Measurements from ENCODE around the gene ANKRD23.

Gene ANKRD23

GRCh38 chr2:96842600-96842999, 1.2 kb downstream of the ANKRD23 start:
- Histone ChIP-seq H4K8ac (ENCODE audit: low read depth, low read length) (no peak overlapping the region), H3K27me3 (ENCODE audit: control insufficient read depth in 3 of 3, insufficient read depth in 3 of 3, low read depth in 1 of 3, low read length in 3 of 3) (no peaks in the 10 kb centered on the region), H2BK5ac (ENCODE audit: low read length) (no peak overlapping the region), H2BK15ac (ENCODE audit: low read length) (no peak overlapping the region), H4K91ac (ENCODE audit: low read depth, low read length, poor library complexity) (no peak overlapping the region), H3K4ac (ENCODE audit: low read length) (no peak overlapping the region), H2BK120ac (ENCODE audit: low read depth, low read length) (no peak overlapping the region), H2BK12ac (ENCODE audit: low read length) (no peak overlapping the region), H3K14ac (ENCODE audit: low read length) (no peak overlapping the region), H3K79me1 (ENCODE audit: low read depth, low read length) (peaks cover 2% of the 10 kb centered on the region), H3K9ac (ENCODE audit: low read depth, low read length, poor library complexity) (no peak overlapping the region), H2AK5ac (ENCODE audit: low read depth, low read length) (no peak overlapping the region), H3K9me3 (replicated peaks in 1 of 2; ENCODE audit: control insufficient read depth in 2 of 2, insufficient read depth in 1 of 2, low read depth in 1 of 2, low read length in 2 of 2) (no peaks in the 10 kb centered on the region), H3K4me1 (ENCODE audit: control insufficient read depth in 2 of 2, insufficient read depth in 1 of 2, low read depth in 1 of 2, low read length in 2 of 2) (peaks cover 0 to 2% of the 10 kb centered on the region in 2 donors), H3K23ac (ENCODE audit: low read depth, low read length, poor library complexity) (no peak overlapping the region), H3K36me3 (replicated peaks in 1 of 2; ENCODE audit: control insufficient read depth in 2 of 2, insufficient read depth in 2 of 2, low read length in 2 of 2) (peaks cover 14 to 40% of the 10 kb centered on the region in 2 donors), H2AFZ (ENCODE audit: low read length) (no peak overlapping the region), H3K4me2 (ENCODE audit: insufficient read depth, low read length, poor library complexity, severe bottlenecking) (no peak overlapping the region), H3K18ac (ENCODE audit: low read length) (no peak overlapping the region), H3K27ac (replicated peaks; ENCODE audit: low read length) (no peak overlapping the region), H3K4me3 (ENCODE audit: low read length in 2 of 2) (no peak overlapping the region)
- no CpG with 5 or more reads among the region's 7 CpGs for WGBS, 2 donors (ENCODE audit: extremely low coverage in 2 of 2, insufficient read length in 2 of 2, insufficient replicate concordance in 1 of 2)
- no peak for DNase-seq (ENCODE audit: low spot score)

GRCh38 chr2:96841701-96842495, 1.9 kb downstream of the ANKRD23 start:
- no peak overlapping the region for H3K23ac ChIP-seq (ENCODE audit: low read depth, low read length, poor library complexity)
- WGBS, 2 donors (ENCODE audit: extremely low coverage in 2 of 2, insufficient read length in 2 of 2, insufficient replicate concordance in 1 of 2), result no CpG with 5 or more reads among the region's 16 CpGs
- no peak overlapping the region for H2BK5ac ChIP-seq (ENCODE audit: low read length)
- H3K14ac ChIP-seq (ENCODE audit: low read length), result no peak overlapping the region
- H3K4ac ChIP-seq (ENCODE audit: low read length), result no peak overlapping the region
- no peak for DNase-seq (ENCODE audit: low spot score)
- no peak overlapping the region for H2BK12ac ChIP-seq (ENCODE audit: low read length)
- no peak overlapping the region for H2BK120ac ChIP-seq (ENCODE audit: low read depth, low read length)
- no peaks in the 10 kb centered on the region for H3K4me1 ChIP-seq (ENCODE audit: control insufficient read depth in 2 of 2, insufficient read depth in 1 of 2, low read depth in 1 of 2, low read length in 2 of 2)
- H3K4me2 ChIP-seq (ENCODE audit: insufficient read depth, low read length, poor library complexity, severe bottlenecking), result no peak overlapping the region
- H4K91ac ChIP-seq (ENCODE audit: low read depth, low read length, poor library complexity), result no peak overlapping the region
- peaks cover 12 to 43% of the 10 kb centered on the region in 2 donors for H3K36me3 ChIP-seq (replicated peaks in 1 of 2; ENCODE audit: control insufficient read depth in 2 of 2, insufficient read depth in 2 of 2, low read length in 2 of 2)
- peaks cover 2% of the 10 kb centered on the region for H3K79me1 ChIP-seq (ENCODE audit: low read depth, low read length)
- no peak overlapping the region for H3K18ac ChIP-seq (ENCODE audit: low read length)
- H3K9ac ChIP-seq (ENCODE audit: low read depth, low read length, poor library complexity), result no peak overlapping the region
- H2AFZ ChIP-seq (ENCODE audit: low read length), result no peak overlapping the region
- H4K8ac ChIP-seq (ENCODE audit: low read depth, low read length), result no peak overlapping the region
- H3K4me3 ChIP-seq (ENCODE audit: low read length in 2 of 2), result no peak overlapping the region
- no peak overlapping the region for H2AK5ac ChIP-seq (ENCODE audit: low read depth, low read length)
- no peaks in the 10 kb centered on the region for H3K27me3 ChIP-seq (ENCODE audit: control insufficient read depth in 3 of 3, insufficient read depth in 3 of 3, low read depth in 1 of 3, low read length in 3 of 3)
- no peaks in the 10 kb centered on the region for H3K9me3 ChIP-seq (replicated peaks in 1 of 2; ENCODE audit: control insufficient read depth in 2 of 2, insufficient read depth in 1 of 2, low read depth in 1 of 2, low read length in 2 of 2)
- H2BK15ac ChIP-seq (ENCODE audit: low read length), result no peak overlapping the region
- no peak overlapping the region for H3K27ac ChIP-seq (replicated peaks; ENCODE audit: low read length)

DNA sequence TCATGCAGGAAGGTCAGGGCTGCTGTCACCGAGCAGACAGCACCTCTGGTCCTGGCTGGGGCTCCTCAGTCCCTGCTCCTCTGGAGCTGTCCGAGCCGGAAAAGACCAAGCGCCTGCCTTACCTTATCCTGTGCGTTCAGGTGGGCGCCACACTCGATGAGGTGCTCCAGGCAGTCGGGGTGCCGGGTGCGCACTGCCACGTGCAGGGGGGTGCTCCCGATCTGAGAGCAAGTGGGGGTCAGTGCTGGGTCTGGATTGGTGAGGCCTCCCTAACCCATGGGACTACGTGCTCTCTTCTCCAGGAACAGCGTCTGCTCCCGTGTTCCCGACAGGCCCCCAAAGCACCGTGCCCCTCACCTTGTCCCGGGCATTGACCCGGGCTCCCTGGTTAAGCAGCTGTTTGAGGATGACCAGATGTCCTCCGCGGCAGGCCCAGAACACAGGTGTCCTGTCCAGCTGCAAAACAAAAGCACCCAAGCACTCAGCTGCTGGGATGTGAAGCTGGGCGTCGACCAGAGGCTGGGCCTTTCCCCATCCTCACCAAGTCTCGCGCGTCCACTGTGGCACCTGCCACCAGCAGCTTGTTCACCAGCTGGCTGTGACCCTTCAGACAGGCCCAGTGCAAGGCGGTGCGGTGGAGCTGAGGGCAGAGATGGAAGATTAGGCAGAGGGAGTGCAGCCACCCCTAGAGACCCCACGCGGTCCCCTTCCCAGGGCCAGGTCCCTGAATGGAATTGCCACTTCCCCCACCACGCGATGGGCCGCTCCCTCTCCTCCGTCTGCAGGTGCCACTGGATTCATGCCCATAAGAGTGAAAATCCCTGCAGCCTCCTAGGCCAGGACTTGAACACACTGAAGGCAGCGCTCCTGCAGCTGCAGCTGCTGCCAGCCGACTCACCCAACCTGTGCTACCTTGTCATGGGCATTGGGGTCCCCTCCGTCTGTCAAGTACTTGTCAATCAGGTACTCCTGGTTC, 3.7 kb downstream of the ANKRD23 start:
- Histone ChIP-seq H2BK120ac (ENCODE audit: low read depth, low read length) (no peak overlapping the region), H4K8ac (ENCODE audit: low read depth, low read length) (no peak overlapping the region), H3K4me2 (ENCODE audit: insufficient read depth, low read length, poor library complexity, severe bottlenecking) (no peak overlapping the region), H3K23ac (ENCODE audit: low read depth, low read length, poor library complexity) (peak overlapping the region; percentile 75), H3K27ac (replicated peaks; ENCODE audit: low read length) (no peak overlapping the region), H3K4me1 (ENCODE audit: control insufficient read depth in 2 of 2, insufficient read depth in 1 of 2, low read depth in 1 of 2, low read length in 2 of 2) (no peaks in the 10 kb centered on the region), H3K14ac (ENCODE audit: low read length) (peak overlapping the region; percentile 47), H3K4me3 (ENCODE audit: low read length in 2 of 2) (peak overlapping the region in 1 of 2 donors; percentile 25), H2AFZ (ENCODE audit: low read length) (no peak overlapping the region), H4K91ac (ENCODE audit: low read depth, low read length, poor library complexity) (no peak overlapping the region), H2BK5ac (ENCODE audit: low read length) (peak overlapping the region; percentile 79), H3K27me3 (ENCODE audit: control insufficient read depth in 3 of 3, insufficient read depth in 3 of 3, low read depth in 1 of 3, low read length in 3 of 3) (no peaks in the 10 kb centered on the region), H2AK5ac (ENCODE audit: low read depth, low read length) (peak overlapping the region; percentile 44), H3K18ac (ENCODE audit: low read length) (peak overlapping the region; percentile 52), H3K36me3 (replicated peaks in 1 of 2; ENCODE audit: control insufficient read depth in 2 of 2, insufficient read depth in 2 of 2, low read length in 2 of 2) (peaks cover 10 to 49% of the 10 kb centered on the region in 2 donors), H2BK12ac (ENCODE audit: low read length) (no peak overlapping the region), H2BK15ac (ENCODE audit: low read length) (no peak overlapping the region), H3K4ac (ENCODE audit: low read length) (no peak overlapping the region), H3K9me3 (replicated peaks in 1 of 2; ENCODE audit: control insufficient read depth in 2 of 2, insufficient read depth in 1 of 2, low read depth in 1 of 2, low read length in 2 of 2) (no peaks in the 10 kb centered on the region), H3K79me1 (ENCODE audit: low read depth, low read length) (peaks cover 2% of the 10 kb centered on the region), H3K9ac (ENCODE audit: low read depth, low read length, poor library complexity) (peak overlapping the region; percentile 55)
- no CpG with 5 or more reads among the region's 37 CpGs for WGBS, 2 donors (ENCODE audit: extremely low coverage in 2 of 2, insufficient read length in 2 of 2, insufficient replicate concordance in 1 of 2)
- DNase-seq (ENCODE audit: low spot score), result no peak

Measured in neuronal stem cell (in vitro differentiated cells).